M059J (cell line): ENCODE measurements around the gene SHISA8. TPM values are rescaled to one million over a fixed set of nuclear protein-coding genes. Genes with fewer than 3 reads are reported as not detected.

Experiments
- total RNA-seq: library from RNA; depleted of rRNA; stranded (reverse); fragments of >200 nt; shearing (Covaris generic); gene quantifications from 2 replicates; pipeline ENCODE4 v1.2.3, GENCODE V29; 2014; rRNA removed

Gene SHISA8
- total RNA-seq, 1 experiment from 2014 or later: not detected

Other genes starting within 250 kb of the SHISA8 start
- gene SNU13, start 226.2 kb downstream of the SHISA8 start, total RNA-seq: 77.7 and 96.3 TPM in 2 replicates
- 0.30 TPM in 1 of 2 replicates, not detected in the other for gene MEI1, start 215.6 kb downstream of the SHISA8 start, total RNA-seq
- gene CCDC134, start 114.4 kb downstream of the SHISA8 start, total RNA-seq: 10.3 and 12.0 TPM in 2 replicates
- 30.3 and 44.9 TPM in 2 replicates for gene SREBF2, start 82.0 kb downstream of the SHISA8 start, total RNA-seq
- 0.05 and 0.10 TPM in 2 replicates for gene TNFRSF13C, start 11.7 kb upstream of the SHISA8 start, total RNA-seq
- 47.5 and 62.8 TPM in 2 replicates for gene CENPM, start 32.1 kb upstream of the SHISA8 start, total RNA-seq
- gene SEPTIN3, start 54.4 kb upstream of the SHISA8 start, total RNA-seq: 0.05 and 0.17 TPM in 2 replicates
- gene WBP2NL, start 83.7 kb upstream of the SHISA8 start, total RNA-seq: 0.54 TPM in 1 of 2 replicates, not detected in the other
- gene NAGA, start 155.7 kb upstream of the SHISA8 start, total RNA-seq: 19.6 and 25.7 TPM in 2 replicates
- gene PHETA2, start 159.2 kb upstream of the SHISA8 start, total RNA-seq: 0.17 and 0.42 TPM in 2 replicates
- 4.7 and 6.1 TPM in 2 replicates for gene SMDT1, start 164.6 kb upstream of the SHISA8 start, total RNA-seq
- gene NDUFA6, start 175.7 kb upstream of the SHISA8 start, total RNA-seq: 83.4 and 97.2 TPM in 2 replicates
- not detected in 2 replicates for gene CYP2D6, start 215.7 kb upstream of the SHISA8 start, total RNA-seq